Activated CD8-positive, alpha-beta T cell treated with anti-CD3 and anti-CD28 coated beads for 36 hours (primary cell): ENCODE data around the gene MAPKAP1. TPM values are rescaled to one million over a fixed set of nuclear protein-coding genes. Genes with fewer than 3 reads are reported as not detected.

ENCODE experiments used
- ATAC-seq: fragments of 200-7000 bp; cut with Tn5 transposase; one replicate; pipeline ENCODE4 v1.10.0; 2021; ENCODE audit warnings: mild to moderate bottlenecking, moderate library complexity
- CTCF ChIA-PET: fragments of 350-600 bp; sonication (Branson Sonifier 250); formaldehyde crosslinking; loops from one replicate; lab custom pipeline; 2021; ENCODE audit warnings: antibody characterized with exemption; lab: Charles Lee
- POLR2A ChIA-PET: fragments of 350-600 bp; sonication (Branson Sonifier 250); formaldehyde crosslinking; loops from one replicate; lab custom pipeline; 2021; ENCODE audit warnings: antibody characterized with exemption; lab: Charles Lee
- DNase-seq: peaks from one replicate; pipeline ENCODE4 v3.0.0-alpha.2; 2020
- H3K27ac Mint-ChIP-seq: one replicate; pipeline ENCODE4 v1.8.0; 2021; ENCODE audit warnings: mild to moderate bottlenecking, mixed read lengths
- H3K27me3 Mint-ChIP-seq: one replicate; pipeline ENCODE4 v1.8.0; 2021; ENCODE audit warnings: mixed read lengths
- H3K36me3 Mint-ChIP-seq: one replicate; pipeline ENCODE4 v1.8.0; 2021; ENCODE audit warnings: low read depth, mixed read lengths
- H3K4me1 Mint-ChIP-seq: one replicate; pipeline ENCODE4 v1.8.0; 2021; ENCODE audit warnings: low read depth, mixed read lengths
- H3K4me3 Mint-ChIP-seq: one replicate; pipeline ENCODE4 v1.8.0; 2021; ENCODE audit warnings: mild to moderate bottlenecking, moderate library complexity, mixed read lengths
- H3K9me3 Mint-ChIP-seq: one replicate; pipeline ENCODE4 v1.8.0; 2021; ENCODE audit warnings: mixed read lengths
- intact Hi-C: fragments of 100-400 bp; cut with micrococcal nuclease; formaldehyde crosslinking; loops from one replicate; pipeline ENCODE4 v1.10.0; 2022
- total RNA-seq, 2 experiments: library from RNA; stranded (reverse); gene quantifications; one replicate each; pipeline ENCODE4 v1.2.3, GENCODE V29; 2021
- TF ChIP-seq, protein P1 (sequence below): fragments of 200-600 bp; IDR thresholded peaks from one replicate; pipeline ENCODE4 v1.8.0; 2022; ENCODE audit warnings: antibody characterized with exemption, mild to moderate bottlenecking

MAPKAP1 gene
- total RNA-seq, 2 experiments from 2014 or later: 58.8 to 62.4 TPM

GRCh38 chr9:125747765-125748445 is 40.9 kb upstream of the MAPKAP1 start:
- CTCF ChIA-PET: interaction anchor here (3.4 kb wide), 1 partner anchor 189 kb away, joined by 15 read pairs; no protein-coding TSS in a partner anchor
- Mint-ChIP-seq H3K27me3 (peaks cover 3% of the 10 kb centered on the region), H3K9me3 (no peaks in the 10 kb centered on the region), H3K4me3 (peak overlapping the region; percentile 83), H3K27ac (peak overlapping the region; percentile 69), H3K4me1 (peaks cover 29% of the 10 kb centered on the region), H3K36me3 (peaks cover 13% of the 10 kb centered on the region)
- DNase-seq: peak; percentile 24
- no peak for ATAC-seq
- intact Hi-C loops: loop anchor here (5.0 kb wide), 1 partner anchor 101 kb away; no protein-coding TSS in a partner anchor
- TF ChIP-seq, protein P1, sequence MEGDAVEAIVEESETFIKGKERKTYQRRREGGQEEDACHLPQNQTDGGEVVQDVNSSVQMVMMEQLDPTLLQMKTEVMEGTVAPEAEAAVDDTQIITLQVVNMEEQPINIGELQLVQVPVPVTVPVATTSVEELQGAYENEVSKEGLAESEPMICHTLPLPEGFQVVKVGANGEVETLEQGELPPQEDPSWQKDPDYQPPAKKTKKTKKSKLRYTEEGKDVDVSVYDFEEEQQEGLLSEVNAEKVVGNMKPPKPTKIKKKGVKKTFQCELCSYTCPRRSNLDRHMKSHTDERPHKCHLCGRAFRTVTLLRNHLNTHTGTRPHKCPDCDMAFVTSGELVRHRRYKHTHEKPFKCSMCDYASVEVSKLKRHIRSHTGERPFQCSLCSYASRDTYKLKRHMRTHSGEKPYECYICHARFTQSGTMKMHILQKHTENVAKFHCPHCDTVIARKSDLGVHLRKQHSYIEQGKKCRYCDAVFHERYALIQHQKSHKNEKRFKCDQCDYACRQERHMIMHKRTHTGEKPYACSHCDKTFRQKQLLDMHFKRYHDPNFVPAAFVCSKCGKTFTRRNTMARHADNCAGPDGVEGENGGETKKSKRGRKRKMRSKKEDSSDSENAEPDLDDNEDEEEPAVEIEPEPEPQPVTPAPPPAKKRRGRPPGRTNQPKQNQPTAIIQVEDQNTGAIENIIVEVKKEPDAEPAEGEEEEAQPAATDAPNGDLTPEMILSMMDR: no peak
- POLR2A ChIA-PET: no interaction called here

DNA sequence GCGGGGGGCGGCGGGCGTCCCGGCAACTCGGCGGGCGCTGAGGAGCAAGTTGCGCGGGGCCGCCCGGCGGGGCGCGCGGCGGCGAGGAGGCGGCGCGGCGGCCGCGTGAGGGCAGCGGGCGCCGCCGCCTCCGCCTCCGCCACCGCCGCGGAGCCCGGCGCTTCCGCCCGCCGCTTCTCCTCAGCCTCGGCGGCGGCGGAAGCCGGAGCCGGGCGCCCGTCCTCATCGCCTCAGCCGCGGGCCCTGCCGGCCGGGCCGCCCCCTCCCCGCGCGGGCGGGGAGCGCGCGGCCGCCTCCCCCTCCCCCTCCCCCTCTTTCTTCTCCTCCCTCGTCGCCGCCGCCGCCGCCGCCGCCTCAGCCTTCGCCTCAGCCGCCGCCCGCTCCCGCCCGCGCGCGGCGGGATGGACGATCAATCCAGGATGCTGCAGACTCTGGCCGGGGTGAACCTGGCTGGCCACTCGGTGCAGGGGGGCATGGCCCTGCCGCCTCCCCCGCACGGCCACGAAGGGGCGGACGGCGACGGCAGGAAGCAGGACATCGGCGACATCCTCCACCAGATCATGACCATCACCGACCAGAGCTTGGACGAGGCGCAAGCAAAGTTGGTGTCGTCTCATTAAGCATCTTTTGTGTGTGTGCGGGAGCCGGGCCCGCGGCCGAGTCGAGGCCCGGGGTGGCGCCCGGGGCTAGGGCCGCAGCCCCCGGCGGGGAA is 40.2 kb upstream of the MAPKAP1 start, which contains the start of gene PBX3:
Gene PBX3, plus strand, starts transcription at position 321 of the 712 bp plus-strand sequence.
- peak within 1 kb of the TSS; percentile 87 for H3K4me3 Mint-ChIP-seq
- H3K27ac Mint-ChIP-seq: peak within 1 kb of the TSS; percentile 92
- TF ChIP-seq, protein P1: no peak
- ATAC-seq: peak; percentile 18
- ChIA-PET CTCF (no interaction called here), POLR2A (no interaction called here)
- H3K36me3 Mint-ChIP-seq: peaks cover 11% of the 10 kb centered on the region
- peaks cover 3% of the 10 kb centered on the region for H3K27me3 Mint-ChIP-seq
- intact Hi-C loops: loop anchor here (5.0 kb wide), 1 partner anchor 100 kb away; no protein-coding TSS in a partner anchor
- H3K4me1 Mint-ChIP-seq: peaks cover 29% of the 10 kb centered on the region
- DNase-seq: peak; percentile 41
- no peaks in the 10 kb centered on the region for H3K9me3 Mint-ChIP-seq

DNA sequence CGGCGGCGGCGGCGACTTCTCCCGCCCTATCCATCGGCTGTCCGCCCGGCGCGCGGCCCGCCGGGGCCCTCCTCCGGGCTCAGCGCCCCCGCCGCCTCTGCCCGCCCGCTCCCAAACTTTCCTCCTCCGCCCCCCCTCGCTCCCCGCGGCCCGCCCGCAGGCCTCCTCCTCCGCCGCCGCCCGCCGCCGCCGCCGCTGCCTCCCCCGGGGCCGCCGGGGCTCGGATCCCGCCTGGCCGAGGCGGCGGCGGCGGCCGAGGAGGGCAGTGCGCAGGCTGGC is 39.7 kb upstream of the MAPKAP1 start:
- peaks cover 29% of the 10 kb centered on the region for H3K4me1 Mint-ChIP-seq
- peaks cover 8% of the 10 kb centered on the region for H3K36me3 Mint-ChIP-seq
- intact Hi-C loops: loop anchor here (5.0 kb wide), 1 partner anchor 99 kb away; no protein-coding TSS in a partner anchor
- H3K27ac Mint-ChIP-seq: no peak overlapping the region
- peaks cover 3% of the 10 kb centered on the region for H3K27me3 Mint-ChIP-seq
- ChIA-PET CTCF (no interaction called here), POLR2A (interaction anchor here (1.2 to 1.9 kb wide), 3 partner anchors 16 to 44 kb away, joined by 3 to 8 read pairs (median 4); partner anchors contain the start of gene MAPKAP1)
- DNase-seq (no peak), ATAC-seq (no peak)
- peak overlapping the region; percentile 87 for H3K4me3 Mint-ChIP-seq
- TF ChIP-seq, protein P1: no peak
- H3K9me3 Mint-ChIP-seq: no peaks in the 10 kb centered on the region

- ChIA-PET CTCF (interaction anchor here (0.7 to 1.3 kb wide), 2 partner anchors 39 to 42 kb away, joined by 3 to 7 read pairs; partner anchors contain the start of gene MAPKAP1), POLR2A (interaction anchor here (1.2 to 1.9 kb wide), 3 partner anchors 15 to 43 kb away, joined by 3 to 8 read pairs (median 4); partner anchors contain the start of gene MAPKAP1)
- Mint-ChIP-seq H3K36me3 (peaks cover 8% of the 10 kb centered on the region), H3K4me3 (peak overlapping the region; percentile 87), H3K4me1 (peaks cover 29% of the 10 kb centered on the region), H3K27me3 (peaks cover 3% of the 10 kb centered on the region), H3K27ac (peak overlapping the region; percentile 92), H3K9me3 (no peaks in the 10 kb centered on the region)
- DNase-seq (peak; percentile 92), ATAC-seq (peak; percentile 85)
- intact Hi-C loops: loop anchor here (5.0 kb wide), 1 partner anchor 99 kb away; no protein-coding TSS in a partner anchor
- TF ChIP-seq, protein P1: no peak
These were observed 39.2 kb upstream of the MAPKAP1 start for GRCh38 chr9:125746017-125746773.
